SKM-1 treated with dmso at 0.1 percent for 144 hours (cell line): ENCODE data around the gene NCKAP5.

Source experiments
- DNase-seq: peaks from one replicate; lab custom pipeline; 2025; ENCODE audit not compliant: unreplicated experiment; lab: John Stamatoyannopoulos, UW

The NCKAP5 gene

GRCh38 chr2:133360190-133360589 is 208.1 kb downstream of the NCKAP5 start:
- no peak for DNase-seq

DNA sequence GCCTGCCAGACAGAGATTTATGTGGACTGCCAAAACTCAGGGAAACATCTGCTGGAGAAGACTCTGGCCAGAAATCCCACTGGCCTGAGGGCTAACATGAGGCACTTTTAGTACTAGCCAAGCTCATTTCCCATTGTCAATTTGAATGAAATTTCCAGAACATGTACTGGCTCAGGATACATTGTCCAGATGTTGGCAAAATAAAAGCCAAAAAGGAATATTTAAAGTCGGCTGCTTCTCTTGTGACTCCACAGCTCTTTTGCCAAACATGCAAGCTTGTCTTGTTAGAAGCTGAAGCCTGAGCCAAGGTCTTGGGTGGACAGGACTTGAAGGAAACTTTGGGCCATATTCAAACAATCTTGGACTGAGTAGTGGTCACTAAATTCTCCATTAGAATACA is 215.5 kb downstream of the NCKAP5 start:
- DNase-seq = no peak

DNA sequence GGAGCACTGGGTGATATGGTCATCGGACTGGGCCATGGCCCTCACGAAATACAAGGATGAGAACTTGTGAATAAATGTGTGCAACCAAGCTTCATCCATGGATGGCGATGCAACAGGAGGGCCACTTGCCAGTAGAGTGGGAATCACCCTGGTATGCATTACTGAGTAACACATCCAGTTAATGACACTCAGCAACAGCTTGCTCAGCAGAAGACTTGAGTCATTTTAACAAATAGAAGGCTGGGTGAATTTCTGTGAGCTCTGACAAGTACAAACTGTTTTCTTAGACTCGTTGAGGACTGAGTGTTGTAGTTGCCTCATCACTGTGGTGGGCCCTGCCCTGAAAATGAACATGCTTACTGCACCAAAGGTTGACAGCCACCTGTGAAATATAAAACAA is 221.6 kb downstream of the NCKAP5 start:
- no peak for DNase-seq

- DNase-seq = no peak
Observed at GRCh38 chr2:133345638-133346037, 222.6 kb downstream of the NCKAP5 start.

GRCh38 chr2:133344849-133345248 is 223.4 kb downstream of the NCKAP5 start:
- DNase-seq = no peak

GRCh38 chr2:133343018-133343352 is 225.3 kb downstream of the NCKAP5 start:
- DNase-seq = no peak

- DNase-seq = no peak
Observed at GRCh38 chr2:133342286-133343017, 225.8 kb downstream of the NCKAP5 start.

DNA sequence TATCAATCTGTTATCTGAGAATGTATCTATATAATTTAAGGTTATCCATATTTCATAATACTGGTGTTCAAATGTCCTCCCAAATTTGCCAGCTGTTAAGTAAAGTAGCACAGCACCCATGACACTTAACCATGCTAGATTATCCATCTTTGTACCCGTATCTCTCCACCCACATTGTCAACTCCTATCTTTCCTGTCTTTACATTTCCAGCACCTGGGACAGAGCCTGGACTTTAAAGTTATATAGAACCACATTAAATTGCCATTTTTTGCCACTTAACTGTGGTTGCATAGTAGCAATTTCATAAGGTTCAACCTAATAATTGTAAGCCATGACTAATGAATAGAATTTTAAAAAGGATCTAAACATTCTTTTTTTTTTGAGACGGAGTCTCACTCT is 226.7 kb downstream of the NCKAP5 start:
- DNase-seq = no peak

- no peak for DNase-seq
Observed at GRCh38 chr2:133338224-133338623, 230.0 kb downstream of the NCKAP5 start.

GRCh38 chr2:133334923-133335322 is 233.3 kb downstream of the NCKAP5 start:
- no peak for DNase-seq

- no peak for DNase-seq
Observed at GRCh38 chr2:133333181-133333580, 235.1 kb downstream of the NCKAP5 start.

- no peak for DNase-seq
Observed at GRCh38 chr2:133331436-133331835, 236.8 kb downstream of the NCKAP5 start.

GRCh38 chr2:133326652-133327397 is 241.4 kb downstream of the NCKAP5 start:
- DNase-seq = no peak

DNA sequence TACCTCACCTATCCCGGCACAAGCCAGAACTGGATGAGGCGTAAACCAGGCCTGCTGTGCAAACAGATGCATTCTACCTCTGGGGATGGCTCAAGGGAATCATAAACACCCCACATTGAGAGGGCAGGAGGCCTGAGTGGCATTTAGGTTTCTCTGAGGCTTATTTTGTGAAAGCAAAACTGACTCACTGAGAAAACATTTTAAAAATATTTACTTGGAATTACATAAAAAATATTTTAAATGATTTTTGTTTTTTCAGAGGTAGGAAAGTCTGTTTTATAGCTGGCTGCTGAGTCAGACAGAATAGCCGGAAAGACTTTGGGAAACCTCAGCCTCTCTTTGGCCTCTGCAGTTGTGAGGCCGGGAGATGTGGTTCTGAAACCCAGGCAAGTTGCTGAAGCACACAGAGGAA is 244.1 kb downstream of the NCKAP5 start:
- no peak for DNase-seq

DNA sequence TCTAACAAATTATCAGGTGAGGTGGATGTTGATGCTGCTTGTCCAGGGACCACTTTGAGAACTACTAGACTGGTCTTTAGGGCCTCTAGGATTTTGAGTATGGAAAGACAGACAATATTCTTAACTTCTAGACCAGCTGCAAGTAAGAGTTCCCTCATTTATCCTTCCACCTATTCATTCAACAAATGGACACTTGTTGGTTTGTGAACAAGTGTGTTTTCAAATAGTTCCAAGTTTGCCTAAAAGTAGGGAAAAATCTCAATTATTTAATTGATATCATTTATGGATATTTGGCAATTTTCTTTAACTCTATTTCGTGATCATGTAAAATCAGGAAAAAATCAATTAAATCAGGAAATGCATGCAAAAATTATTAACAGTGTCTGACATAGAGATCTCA is 245.4 kb downstream of the NCKAP5 start:
- DNase-seq = no peak

DNA sequence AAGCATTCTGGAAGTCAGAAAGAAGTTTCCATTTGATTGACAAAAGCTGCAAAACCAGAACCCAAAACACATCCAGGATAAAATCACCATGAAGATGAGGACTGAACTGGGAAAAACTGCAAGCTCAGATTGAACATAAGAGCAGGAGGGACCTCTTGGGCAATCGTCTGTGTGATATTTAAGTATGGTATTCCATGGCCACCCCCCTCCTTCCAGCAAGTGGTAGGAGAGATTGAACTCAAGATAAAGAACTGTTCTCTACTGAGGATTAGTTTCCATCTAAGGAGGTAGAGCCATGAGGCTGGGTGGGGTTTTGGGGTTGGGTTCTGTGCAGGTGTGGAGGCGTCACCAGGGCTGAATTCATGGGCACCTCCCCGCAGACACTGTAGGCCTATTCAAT is 251.1 kb downstream of the NCKAP5 start:
- no peak for DNase-seq

GRCh38 chr2:133316557-133316956 is 251.7 kb downstream of the NCKAP5 start:
- no peak for DNase-seq

GRCh38 chr2:133315280-133315679 is 253.0 kb downstream of the NCKAP5 start:
- no peak for DNase-seq

GRCh38 chr2:133314795-133315194 is 253.5 kb downstream of the NCKAP5 start:
- DNase-seq = no peak

DNA sequence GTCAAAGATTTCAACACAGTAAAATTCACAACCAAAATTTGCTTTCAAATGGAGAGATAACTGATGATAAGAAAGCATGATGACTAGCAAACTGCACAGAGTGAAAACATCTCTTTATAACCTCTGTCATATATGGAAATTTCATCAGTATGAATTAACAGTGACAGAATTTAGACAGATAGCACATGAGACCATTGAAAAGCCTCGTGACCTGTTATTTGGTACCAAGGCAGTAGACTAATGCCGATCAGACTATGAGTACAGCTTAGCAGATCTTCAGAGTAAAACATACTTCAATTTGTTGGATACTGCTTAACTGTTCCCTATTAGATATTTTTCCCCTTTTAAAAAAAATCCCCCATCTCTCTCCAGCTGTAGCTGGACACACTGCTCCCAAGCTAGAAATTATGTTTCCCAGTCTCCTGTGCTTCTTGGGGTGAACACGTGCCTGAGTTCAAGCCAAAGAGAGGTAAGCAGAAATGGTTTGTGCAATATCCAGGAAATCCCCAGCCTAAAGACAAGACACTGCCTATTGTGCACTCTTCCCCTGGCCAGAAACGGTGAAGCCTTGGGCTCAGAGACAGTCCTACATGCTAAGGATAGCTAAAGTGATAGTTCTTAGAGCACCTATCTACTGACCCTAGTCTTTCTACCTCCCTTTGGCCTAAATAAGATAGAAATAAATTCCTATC is 256.1 kb downstream of the NCKAP5 start:
- no peak for DNase-seq

GRCh38 chr2:133306236-133306635 is 262.0 kb downstream of the NCKAP5 start:
- no peak for DNase-seq

- no peak for DNase-seq
Observed at GRCh38 chr2:133304344-133304743, 263.9 kb downstream of the NCKAP5 start.
